ENCODE results near the gene ZFYVE19.

GRCh38 chr15:40766194-40766815 is 40.6 kb upstream of the ZFYVE19 start:
- no peak for TF ChIP-seq CTCF (conservative IDR thresholded peaks at IDR 0.05)
- no peak for TF ChIP-seq EZH2 (IDR thresholded peaks at IDR 0.05; ENCODE audit: low read depth)
